Activated T-cell treated with anti-CD3 and anti-CD28 coated beads for 4 hours (primary cell): ENCODE data around the gene DLK1.

Source experiments
- DNase-seq: peaks from one replicate; pipeline ENCODE4 v3.0.0-alpha.2; 2020

The DLK1 gene

DNA sequence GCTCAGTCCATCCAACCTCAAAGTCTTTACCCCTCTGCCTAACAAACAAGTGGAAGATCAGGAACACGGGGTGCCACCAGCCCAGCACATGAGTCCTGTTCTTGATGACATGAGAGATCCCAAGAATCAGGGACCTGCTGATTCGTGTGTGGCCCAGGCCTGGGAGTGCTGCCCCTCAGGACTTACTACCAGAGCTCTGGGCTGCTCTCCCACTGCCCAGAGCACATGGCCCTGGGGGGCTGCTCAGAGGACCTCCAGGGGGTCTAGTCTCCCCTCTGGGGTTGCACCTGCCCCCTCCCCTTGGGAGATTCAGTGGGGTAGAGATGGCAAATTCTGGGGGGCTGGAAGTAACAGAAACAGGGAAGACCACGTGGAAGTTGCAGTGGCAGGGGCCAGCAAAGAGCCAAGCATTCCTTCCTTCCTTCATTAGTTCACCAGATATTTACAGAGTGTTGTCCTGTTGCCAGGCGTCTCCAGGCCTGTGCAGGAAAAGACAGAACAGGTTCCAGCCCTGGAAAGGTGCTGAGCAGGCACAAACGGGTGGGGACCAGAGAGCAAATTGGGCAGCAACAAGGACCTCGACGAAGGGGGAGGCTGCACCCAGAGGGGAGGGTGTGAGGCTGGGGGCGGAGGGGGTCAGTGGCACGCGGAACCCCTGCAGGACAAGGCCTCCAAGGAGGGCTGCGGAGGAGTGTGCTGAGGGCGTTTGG, 54.1 kb downstream of the DLK1 start:
- no peak for DNase-seq

DNA sequence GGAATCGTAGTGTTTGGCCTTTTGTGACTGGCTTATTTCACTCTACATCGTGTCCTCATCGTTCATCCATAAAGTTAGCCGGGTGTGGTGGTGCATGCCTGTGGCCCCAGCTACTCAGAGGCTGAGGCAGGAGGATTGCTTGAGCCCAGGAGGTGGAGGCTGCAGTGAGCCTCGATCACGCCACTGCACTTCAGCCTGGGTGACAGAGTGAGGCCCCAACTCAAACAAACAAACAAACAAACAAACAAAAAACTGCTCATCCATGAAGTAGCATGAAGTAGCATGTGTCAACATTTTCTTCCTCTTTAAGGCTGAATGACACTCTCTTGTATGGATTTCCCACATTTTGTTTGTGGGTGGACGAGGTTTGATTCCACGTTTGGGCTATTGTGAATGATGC, 55.3 kb downstream of the DLK1 start:
- DNase-seq, result no peak

DNA sequence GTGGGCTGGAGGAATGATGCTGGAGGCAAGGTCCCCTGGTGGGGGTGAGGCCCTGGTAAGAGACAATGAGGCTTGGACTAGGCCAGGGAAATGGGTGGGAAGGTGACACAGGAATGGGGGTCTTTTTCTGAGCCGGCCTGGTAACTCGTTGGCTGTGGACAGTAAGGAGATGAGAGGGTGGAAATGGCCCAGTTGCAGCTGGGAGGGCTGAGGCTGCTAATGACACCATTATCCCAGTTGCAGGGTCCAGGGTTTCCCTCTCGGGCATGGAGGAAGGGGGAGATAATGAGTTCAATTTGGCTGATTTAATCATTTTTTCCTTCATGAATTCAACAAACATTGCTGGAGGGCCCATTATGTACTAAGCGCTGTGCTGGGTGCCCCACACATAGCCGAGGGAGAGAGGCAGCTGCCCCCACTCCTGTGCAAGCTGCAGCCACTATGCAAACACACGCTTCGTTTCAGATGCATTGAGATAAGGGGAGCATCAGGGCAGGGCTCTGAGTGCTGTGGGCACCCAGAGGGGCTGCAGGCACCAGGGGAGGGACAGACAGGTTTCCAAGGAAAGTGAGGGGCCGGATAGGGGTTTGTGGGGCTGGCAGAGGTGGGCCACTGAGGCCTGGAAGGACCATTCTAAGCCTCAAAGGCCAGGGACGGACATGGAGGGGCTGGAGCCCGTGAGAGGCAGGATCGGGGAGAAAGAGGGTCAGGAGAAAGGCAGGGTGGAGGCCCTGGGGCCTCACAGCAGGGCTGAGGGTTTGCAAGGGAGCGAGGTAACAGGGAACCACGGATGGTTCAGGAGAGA, 56.0 kb downstream of the DLK1 start:
- no peak for DNase-seq

DNA sequence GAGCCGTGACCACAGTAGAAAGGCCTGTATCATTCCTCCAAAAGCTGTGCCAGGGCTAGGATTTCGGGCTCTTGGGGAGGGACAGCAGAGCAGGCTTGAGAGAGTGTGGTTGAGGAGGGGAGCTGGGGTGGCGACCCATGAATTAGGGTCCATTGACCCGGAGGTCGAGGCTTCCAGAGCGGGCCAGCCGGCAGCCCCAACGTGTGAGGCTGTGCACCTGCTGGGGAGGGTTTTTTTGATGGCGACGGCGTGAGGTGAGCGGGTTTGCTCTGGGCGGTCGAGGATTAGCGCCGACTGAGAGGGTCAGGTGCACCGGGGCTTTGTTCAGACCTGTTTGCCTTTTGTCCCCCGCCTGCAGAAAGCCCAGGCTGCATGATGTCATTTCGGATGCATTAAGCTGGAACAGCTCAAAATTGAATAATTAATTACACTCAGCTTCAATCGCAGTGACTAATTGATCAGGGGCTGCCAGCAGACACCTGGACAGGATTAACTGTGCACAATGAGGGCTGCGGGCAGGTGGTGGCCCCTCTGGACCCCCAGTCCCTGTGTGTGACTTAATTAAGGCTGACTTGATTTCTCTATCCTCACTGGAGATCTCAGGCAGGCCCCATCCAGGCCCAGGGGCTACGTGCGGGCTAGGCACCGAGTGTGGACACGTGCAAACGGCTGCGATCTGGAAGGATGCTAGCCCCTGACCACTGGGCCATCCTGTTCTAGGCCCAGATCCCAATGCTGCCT, 57.1 kb downstream of the DLK1 start:
- DNase-seq, result no peak

DNA sequence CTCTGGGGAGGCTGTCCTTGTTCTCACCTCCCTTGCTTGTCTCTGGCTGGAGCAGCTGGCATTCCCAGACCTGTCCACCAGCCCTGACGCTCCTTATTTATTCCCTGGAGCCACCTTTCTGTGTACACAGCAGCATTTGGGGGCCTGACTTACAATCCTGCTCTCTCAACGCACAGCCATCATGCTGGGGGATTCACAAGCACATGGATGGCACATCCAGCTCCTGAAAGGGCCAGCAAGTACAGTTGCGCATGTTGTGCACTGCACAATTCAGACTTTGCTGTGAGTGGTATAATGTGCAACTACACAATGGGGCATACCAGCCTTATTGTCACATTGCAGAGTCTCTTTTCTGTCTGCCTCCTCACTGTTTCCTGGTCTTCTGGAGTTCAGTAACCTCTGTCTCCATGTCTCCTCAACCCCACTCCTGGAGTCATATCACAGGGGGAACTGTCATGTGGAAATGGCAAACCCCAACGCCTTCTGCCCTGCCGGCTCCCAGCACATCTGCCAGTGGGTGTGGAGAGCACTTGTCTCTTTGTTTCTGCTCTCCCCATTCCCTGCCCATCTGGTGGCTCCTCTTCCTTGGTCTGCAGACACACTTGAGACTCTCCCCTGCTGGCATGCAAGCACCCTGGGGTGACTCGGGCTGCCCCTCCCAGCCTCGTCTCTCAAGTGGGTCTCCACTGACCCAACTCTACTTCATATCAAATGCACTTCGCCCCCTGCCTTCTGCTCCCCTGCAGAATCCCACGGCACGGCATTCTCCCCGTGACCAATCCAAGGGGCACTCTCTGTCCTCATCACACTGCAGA, 58.0 kb downstream of the DLK1 start:
- no peak for DNase-seq

DNA sequence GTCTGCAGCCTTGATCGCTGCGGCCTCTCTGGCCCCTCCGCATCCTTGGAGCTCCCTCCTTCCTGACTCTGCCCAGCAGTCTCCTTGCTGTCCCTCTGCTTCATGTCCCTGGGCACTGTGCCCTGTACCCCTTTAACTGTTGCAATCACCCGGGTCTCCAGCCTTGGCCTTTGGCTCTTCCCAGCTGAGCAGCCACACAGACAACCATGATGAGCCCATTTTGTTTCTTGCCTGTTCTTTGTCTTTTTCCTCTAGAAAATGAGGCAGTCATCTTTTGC, 58.6 kb downstream of the DLK1 start:
- DNase-seq, result no peak

DNA sequence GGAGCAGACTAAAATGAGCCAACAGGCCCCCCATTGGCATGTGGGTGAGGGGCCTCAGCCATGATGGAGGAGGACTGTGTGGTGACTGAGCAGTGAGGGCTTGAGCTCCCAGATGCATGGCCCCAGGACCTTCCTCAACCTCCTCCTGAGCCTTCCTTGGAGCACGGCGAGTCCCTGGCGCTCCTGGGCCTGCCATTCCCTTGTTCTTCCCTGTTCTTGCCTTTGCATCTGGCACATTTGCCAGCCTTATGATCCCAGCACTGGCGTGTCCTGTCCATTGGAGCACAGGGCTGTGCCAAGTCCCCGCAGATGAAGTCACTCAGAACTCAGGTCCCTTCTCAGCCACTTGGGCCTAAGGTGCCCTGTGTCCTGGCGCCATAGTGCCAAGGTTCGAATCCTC, 58.9 kb downstream of the DLK1 start:
- DNase-seq, result no peak

DNA sequence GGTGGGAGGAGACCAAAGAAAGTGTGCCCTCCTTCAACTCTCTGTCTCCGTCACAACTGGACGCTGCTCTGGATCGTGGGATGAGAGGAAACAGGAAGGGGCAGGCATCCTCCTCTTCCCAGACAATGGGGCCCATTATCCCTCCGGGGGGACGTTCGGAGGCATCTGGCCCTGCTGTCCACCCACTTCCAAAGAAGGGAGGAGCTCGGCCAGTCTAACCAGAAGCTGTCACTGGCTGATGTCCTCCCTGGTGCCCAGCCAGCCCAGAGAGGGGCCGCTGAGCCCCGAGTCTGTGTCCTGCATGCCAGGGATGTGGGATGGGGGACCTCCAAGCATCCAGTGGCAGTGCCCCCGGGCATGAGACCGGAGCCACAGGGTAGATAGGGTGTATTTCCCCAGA, 59.4 kb downstream of the DLK1 start:
- DNase-seq, result no peak

DNA sequence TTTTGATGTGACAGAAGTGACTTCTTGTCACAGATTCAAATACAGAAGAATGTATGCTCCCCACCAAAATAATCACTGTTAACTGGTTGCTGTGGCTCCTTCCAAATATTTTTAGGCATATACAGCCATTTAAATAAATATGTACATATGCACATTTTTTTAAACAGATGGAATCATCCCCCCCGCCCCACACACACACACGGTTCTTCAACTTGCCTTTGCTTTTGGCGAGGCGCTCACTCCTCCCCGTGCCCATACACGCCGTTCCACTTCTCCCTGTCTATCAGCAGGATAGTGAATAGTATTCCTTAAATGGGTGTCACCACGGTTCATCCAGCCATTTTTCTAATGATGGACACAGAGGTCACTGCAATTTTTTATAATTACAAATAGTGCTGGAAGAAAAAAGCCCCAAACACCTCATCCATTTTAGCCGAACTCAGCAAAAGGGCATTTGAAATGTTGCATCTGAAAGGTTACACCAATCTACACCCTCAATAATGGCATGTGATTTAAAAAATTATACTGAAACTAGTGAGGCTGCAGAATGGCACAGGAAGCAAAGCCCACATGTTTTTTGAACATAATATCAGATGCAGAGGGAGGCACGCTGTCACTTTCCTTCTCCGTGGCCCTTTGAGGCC, 60.0 kb downstream of the DLK1 start:
- no peak for DNase-seq

DNA sequence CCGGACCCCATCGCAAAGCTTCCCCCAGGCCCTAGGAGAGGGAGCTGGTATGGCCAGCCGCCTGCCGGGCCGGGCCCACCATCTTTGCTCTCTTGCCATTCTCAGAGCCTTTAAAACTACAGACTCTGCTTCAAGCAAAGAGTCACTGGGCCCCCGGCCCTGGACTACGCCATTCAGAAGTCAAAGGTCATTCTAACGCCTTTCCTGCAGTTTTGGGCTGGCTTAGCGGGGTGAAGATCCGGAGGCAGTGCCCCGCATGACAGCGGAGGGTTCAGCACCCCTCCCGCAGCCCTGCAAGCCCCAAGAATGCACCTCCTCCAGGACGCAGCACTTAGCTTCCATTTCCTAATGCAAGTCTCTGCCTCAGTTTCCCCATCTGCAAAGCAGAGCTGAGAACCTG, 61.0 kb downstream of the DLK1 start:
- DNase-seq, result no peak
